WTC11 (cell line): ENCODE measurements around the gene PEX26.

Experiments used
- CTCF ChIP-seq: fragments of 200-600 bp; IDR thresholded peaks from 2 replicates; pipeline ENCODE4 v1.8.0; 2022; ENCODE audit warnings: antibody characterized with exemption
- E2F4 ChIP-seq: sonication (generic); formaldehyde crosslinking; IDR thresholded peaks from 2 replicates; pipeline ENCODE4 v1.8.1; 2022; ENCODE audit warnings: low read depth, mild to moderate bottlenecking, moderate library complexity, missing genetic modification reagents, borderline replicate concordance
- NR2C2 ChIP-seq: sonication (generic); formaldehyde crosslinking; IDR thresholded peaks from 2 replicates; pipeline ENCODE4 v1.8.0; 2022; ENCODE audit warnings: mild to moderate bottlenecking, missing genetic modification reagents
- SP1 ChIP-seq: sonication (generic); formaldehyde crosslinking; conservative IDR thresholded peaks from 2 replicates; pipeline ENCODE4 v1.8.1; 2022; ENCODE audit warnings: missing genetic modification reagents
- ZNF423 ChIP-seq: fragments of 250-450 bp; sonication (Bioruptor Pico); IDR thresholded peaks from 2 replicates; pipeline ENCODE4 v2.1.2; 2022; ENCODE audit warnings: mild to moderate bottlenecking, moderate library complexity
- ZNF512 ChIP-seq: sonication (generic); formaldehyde crosslinking; IDR thresholded peaks from 2 replicates; pipeline ENCODE4 v1.8.1; 2022; ENCODE audit warnings: missing genetic modification reagents, borderline replicate concordance

GRCh38 chr22:18075101-18075719 lies 2.6 kb upstream of the PEX26 start:
- TF ChIP-seq NR2C2 (CRISPR knock-in tag) (no peak), CTCF (no peak), SP1 (CRISPR knock-in tag) (no peak), ZNF512 (CRISPR knock-in tag) (no peak), E2F4 (no peak), ZNF423 (CRISPR knock-in tag) (no peak)
